A549 (cell line): ENCODE results near the gene TMEM97.

Source experiments
- CHD2 ChIP-seq: fragments of 150-350 bp; IDR thresholded peaks from 2 replicates; pipeline ENCODE4 v1.6.1; 2014; ENCODE audit warnings: low read length; ENCODE audit not compliant: partially characterized antibody
- CTCF ChIP-seq: fragments of >200 bp; sonication (Bioruptor Twin); formaldehyde crosslinking; IDR thresholded peaks from 3 replicates; pipeline ENCODE4 v1.5.1; 2016
- HOXB13 ChIP-seq: fragments of 250-450 bp; sonication (Bioruptor Pico); IDR thresholded peaks from 2 replicates; pipeline ENCODE4 v1.5.0; 2020; ENCODE audit warnings: low read depth, mild to moderate bottlenecking, moderate library complexity
- POLR2A ChIP-seq: IDR thresholded peaks from 2 replicates; pipeline ENCODE4 v1.6.1; 2012; ENCODE audit warnings: mild to moderate bottlenecking, low read length
- POLR2AphosphoS2 ChIP-seq: conservative IDR thresholded peaks from 2 replicates; pipeline ENCODE4 v1.6.1; 2012; ENCODE audit warnings: low read length, improper control_type of control experiment, inconsistent platforms
- RCOR1 ChIP-seq: fragments of 150-350 bp; IDR thresholded peaks from 2 replicates; pipeline ENCODE4 v1.6.1; 2014; ENCODE audit warnings: antibody characterized with exemption, low read length, low read depth
- SREBF2 ChIP-seq: fragments of 450-650 bp; IDR thresholded peaks from 2 replicates; pipeline ENCODE4 v1.6.1; 2014; ENCODE audit warnings: mild to moderate bottlenecking, moderate library complexity
- ZFP36 ChIP-seq: fragments of 450-650 bp; IDR thresholded peaks from 2 replicates; pipeline ENCODE4 v1.6.1; 2014; ENCODE audit warnings: borderline replicate concordance; ENCODE audit not compliant: partially characterized antibody

GRCh38 chr17:28334666-28335200, 15.7 kb downstream of the TMEM97 start:
- TF ChIP-seq CTCF (no peak), POLR2A (no peak), HOXB13 (no peak), ZFP36 (no peak), CHD2 (no peak), RCOR1 (no peak), POLR2AphosphoS2 (no peak), SREBF2 (no peak)
